ENCODE results near the gene TPP1.

TPP1 gene

GRCh38 chr11:6574816-6575715 lies 44.2 kb downstream of the TPP1 start:
- no peak for DNase-seq (ENCODE audit: extremely low read depth, insufficient read length)
- Histone ChIP-seq H3K27me3 (replicated peaks; ENCODE audit: control insufficient read depth, insufficient read depth, low read length) (no peaks in the 10 kb centered on the region), H3K36me3 (ENCODE audit: control insufficient read depth, insufficient read depth, low read length) (no peaks in the 10 kb centered on the region; the same call in none of the 2 replicates), H3K4me3 (replicated peaks; ENCODE audit: low read depth, low read length) (no peak overlapping the region)
- no peak for TF ChIP-seq CTCF (IDR thresholded peaks at IDR 0.05; ENCODE audit: insufficient read depth, low read length, poor library complexity, severe bottlenecking)

GRCh38 chr11:6572215-6572614 lies 47.0 kb downstream of the TPP1 start:
- no peak for DNase-seq (ENCODE audit: extremely low read depth, insufficient read length)
- Histone ChIP-seq H3K36me3 (ENCODE audit: control insufficient read depth, insufficient read depth, low read length) (peaks cover 3% of the 10 kb centered on the region), H3K4me3 (replicated peaks; ENCODE audit: low read depth, low read length) (no peak overlapping the region), H3K27me3 (replicated peaks; ENCODE audit: control insufficient read depth, insufficient read depth, low read length) (no peaks in the 10 kb centered on the region)
- TF ChIP-seq CTCF (IDR thresholded peaks at IDR 0.05; ENCODE audit: insufficient read depth, low read length, poor library complexity, severe bottlenecking), result no peak

GRCh38 chr11:6571434-6572008 lies 47.7 kb downstream of the TPP1 start:
- TF ChIP-seq CTCF (IDR thresholded peaks at IDR 0.05; ENCODE audit: insufficient read depth, low read length, poor library complexity, severe bottlenecking), result no peak
- DNase-seq (ENCODE audit: extremely low read depth, insufficient read length), result no peak

GRCh38 chr11:6570691-6571427 lies 48.4 kb downstream of the TPP1 start:
- Histone ChIP-seq H3K27me3 (replicated peaks; ENCODE audit: control insufficient read depth, insufficient read depth, low read length) (no peaks in the 10 kb centered on the region), H3K4me3 (replicated peaks; ENCODE audit: low read depth, low read length) (no peak overlapping the region), H3K36me3 (ENCODE audit: control insufficient read depth, insufficient read depth, low read length) (peaks cover 4% of the 10 kb centered on the region)
- DNase-seq (ENCODE audit: extremely low read depth, insufficient read length), result no peak
- no peak for TF ChIP-seq CTCF (IDR thresholded peaks at IDR 0.05; ENCODE audit: insufficient read depth, low read length, poor library complexity, severe bottlenecking)

More at GRCh38 chr11:6571434-6572008, 47.7 kb downstream of the TPP1 start:
- H3K36me3 ChIP-seq (ENCODE audit: control insufficient read depth, insufficient read depth, low read length), result peaks cover 4% of the 10 kb centered on the region
- H3K4me3 ChIP-seq (replicated peaks; ENCODE audit: low read depth, low read length), result no peak overlapping the region
- H3K27me3 ChIP-seq (replicated peaks; ENCODE audit: control insufficient read depth, insufficient read depth, low read length), result no peaks in the 10 kb centered on the region

GRCh38 chr11:6569706-6570105 lies 49.5 kb downstream of the TPP1 start:
- no peak for DNase-seq (ENCODE audit: extremely low read depth, insufficient read length)
- TF ChIP-seq CTCF (IDR thresholded peaks at IDR 0.05; ENCODE audit: insufficient read depth, low read length, poor library complexity, severe bottlenecking), result no peak
- Histone ChIP-seq H3K4me3 (replicated peaks; ENCODE audit: low read depth, low read length) (no peak overlapping the region), H3K36me3 (ENCODE audit: control insufficient read depth, insufficient read depth, low read length) (peaks cover 4% of the 10 kb centered on the region), H3K27me3 (replicated peaks; ENCODE audit: control insufficient read depth, insufficient read depth, low read length) (no peaks in the 10 kb centered on the region)

All from GM06990 (cell line).